SK-N-SH (cell line): ENCODE measurements around the gene SH3D21. TPM values are rescaled to one million over a fixed set of nuclear protein-coding genes. Genes with fewer than 3 reads are reported as not detected.

Experiments used
- CTCF ChIA-PET: fragments of 300-600, 350-600 bp; formaldehyde crosslinking; extraction: SDS; loops from one replicate; lab custom pipeline; 2021; lab: Yijun Ruan, JAX
- POLR2A ChIA-PET: fragments of 350-600 bp; sonication (Branson Sonifier 250); formaldehyde crosslinking; extraction: SDS; loops from one replicate; lab custom pipeline; 2020; ENCODE audit warnings: antibody characterized with exemption, inconsistent platforms; lab: Yijun Ruan, JAX
- DNase-seq: peaks from one replicate; pipeline ENCODE4 v3.0.0; 2012
- H2AFZ ChIP-seq: fragments of 200-600 bp; sonication (generic); 2 replicates; pipeline ENCODE4 v1.8.1; 2016; ENCODE audit warnings: antibody characterized with exemption, mild to moderate bottlenecking, low read depth
- H3F3A ChIP-seq: fragments of 200-600 bp; sonication (generic); replicated peaks from 2 replicates; pipeline ENCODE3; 2016; ENCODE audit warnings: antibody characterized with exemption, mild to moderate bottlenecking; ENCODE audit not compliant: insufficient read depth
- H3K27ac ChIP-seq, 2 experiments: fragments of 200-500 bp in 1 of 2; fragments of 200-600 bp in 1 of 2; sonication (Bioruptor generic) in 1 of 2; sonication (generic), shearing (Covaris generic) in 1 of 2; 2 replicates each; pipeline versions ENCODE4 v1.5.1 to v1.6.1; 2014 to 2016; ENCODE audit warnings: low read depth in 2 of 2, inconsistent platforms in 1 of 2, low read length in 1 of 2, mild to moderate bottlenecking in 1 of 2, mixed read lengths in 1 of 2
- H3K27me3 ChIP-seq: fragments of 200-600 bp; sonication (generic), shearing (Covaris generic); 2 replicates; pipeline ENCODE4 v1.6.1; 2016; ENCODE audit warnings: mixed run types; ENCODE audit not compliant: insufficient read depth
- H3K36me3 ChIP-seq, 2 experiments: fragments of 200-500 bp in 1 of 2; fragments of 200-600 bp in 1 of 2; sonication (Bioruptor generic) in 1 of 2; sonication (generic) in 1 of 2; replicated peaks in 1 of 2; 2 replicates each; pipeline versions ENCODE3 to v1.5.1; 2014 to 2016; ENCODE audit warnings: low read length in 1 of 2, mild to moderate bottlenecking in 1 of 2; ENCODE audit not compliant: insufficient read depth in 2 of 2, control insufficient read depth in 1 of 2
- H3K4me1 ChIP-seq, 2 experiments: fragments of 200-500 bp in 1 of 2; fragments of 200-600 bp in 1 of 2; sonication (Bioruptor generic) in 1 of 2; sonication (generic), shearing (Covaris generic) in 1 of 2; 2 replicates each; pipeline versions ENCODE4 v1.5.1 to v1.6.1; 2014 to 2016; ENCODE audit warnings: low read depth in 1 of 2, low read length in 1 of 2, mixed run types in 1 of 2; ENCODE audit not compliant: insufficient read depth in 2 of 2, control insufficient read depth in 1 of 2
- H3K4me2 ChIP-seq: fragments of 200-600 bp; sonication (generic), shearing (Covaris generic); 2 replicates; pipeline ENCODE4 v1.6.1; 2017; ENCODE audit warnings: mixed run types
- H3K4me3 ChIP-seq, 2 experiments: fragments of 200-500 bp in 1 of 2; fragments of 200-600 bp in 1 of 2; sonication (Bioruptor generic) in 1 of 2; sonication (generic), shearing (Covaris generic) in 1 of 2; 2 replicates each; pipeline versions ENCODE4 v1.5.1 to v1.8.1; 2014 to 2016; ENCODE audit warnings: low read depth in 2 of 2, inconsistent platforms in 1 of 2, low read length in 1 of 2, mild to moderate bottlenecking in 1 of 2, mixed read lengths in 1 of 2, moderate library complexity in 1 of 2
- H3K79me2 ChIP-seq: fragments of 200-600 bp; sonication (generic); 2 replicates; pipeline ENCODE4 v1.8.1; 2017; ENCODE audit warnings: mild to moderate bottlenecking; ENCODE audit not compliant: insufficient read depth
- H3K9ac ChIP-seq: fragments of 200-600 bp; sonication (generic); 2 replicates; pipeline ENCODE4 v1.6.1; 2017; ENCODE audit warnings: mixed run types
- H3K9me2 ChIP-seq: fragments of 200-600 bp; sonication (generic); 2 replicates; pipeline ENCODE4 v1.6.1; 2017; ENCODE audit warnings: mixed run types
- H3K9me3 ChIP-seq: fragments of 200-600 bp; sonication (generic); 2 replicates; pipeline ENCODE4 v1.6.1; 2017; ENCODE audit warnings: mixed run types, mild to moderate bottlenecking, moderate library complexity
- H4K20me1 ChIP-seq: fragments of 200-600 bp; sonication (generic); 2 replicates; pipeline ENCODE4 v1.6.1; 2017; ENCODE audit warnings: mild to moderate bottlenecking, mixed run types; ENCODE audit not compliant: insufficient read depth
- EP300 ChIP-seq, 2 experiments: IDR thresholded peaks; 2 replicates each; pipeline versions ENCODE4 v1.4.0 to v1.6.1; 2012; ENCODE audit warnings: borderline replicate concordance in 1 of 2, low read depth in 1 of 2, low read length in 1 of 2
- EZH2phosphoT487 ChIP-seq: fragments of 200-600 bp; sonication (generic); IDR thresholded peaks from 2 replicates; pipeline ENCODE4 v1.6.1; 2017; ENCODE audit warnings: low read depth, mixed run types, mild to moderate bottlenecking, antibody characterized with exemption, moderate library complexity, borderline replicate concordance
- FOSL2 ChIP-seq: IDR thresholded peaks from 2 replicates; pipeline ENCODE4 v1.4.0; 2012; ENCODE audit warnings: low read depth, mild to moderate bottlenecking, moderate library complexity, borderline replicate concordance
- GATA2 ChIP-seq: sonication (generic); formaldehyde crosslinking; IDR thresholded peaks from 2 replicates; pipeline ENCODE4 v1.5.0; 2020; ENCODE audit warnings: mild to moderate bottlenecking, missing genetic modification reagents
- JUND ChIP-seq: IDR thresholded peaks from 2 replicates; pipeline ENCODE4 v1.4.0; 2012
- MXI1 ChIP-seq: IDR thresholded peaks from 2 replicates; pipeline ENCODE4 v1.6.1; 2012; ENCODE audit warnings: mild to moderate bottlenecking, low read depth, low read length, improper control_type of control experiment
- NRF1 ChIP-seq: IDR thresholded peaks from 2 replicates; pipeline ENCODE4 v1.6.1; 2012; ENCODE audit warnings: low read depth, mild to moderate bottlenecking, low read length
- POLR2AphosphoS5 ChIP-seq: IDR thresholded peaks from 2 replicates; pipeline ENCODE4 v1.6.1; 2012; ENCODE audit warnings: low read depth, low read length
- RAD21 ChIP-seq: IDR thresholded peaks from 2 replicates; pipeline ENCODE4 v1.6.1; 2012; ENCODE audit warnings: mild to moderate bottlenecking, low read length
- RXRA ChIP-seq: IDR thresholded peaks from 2 replicates; pipeline ENCODE4 v1.4.0; 2012; ENCODE audit warnings: low read depth, mild to moderate bottlenecking, borderline replicate concordance
- SIN3A ChIP-seq: IDR thresholded peaks from 2 replicates; pipeline ENCODE4 v1.6.1; 2012; ENCODE audit warnings: low read depth, mild to moderate bottlenecking, low read length, moderate library complexity, borderline replicate concordance
- TAF1 ChIP-seq: IDR thresholded peaks from 2 replicates; pipeline ENCODE4 v1.6.1; 2012; ENCODE audit warnings: low read depth, mild to moderate bottlenecking, low read length, moderate library complexity, borderline replicate concordance
- TCF12 ChIP-seq: IDR thresholded peaks from 2 replicates; pipeline ENCODE4 v1.4.0; 2012
- YY1 ChIP-seq: IDR thresholded peaks from 2 replicates; pipeline ENCODE4 v1.4.0; 2012; ENCODE audit warnings: low read depth, mild to moderate bottlenecking
- WGBS: methylation state at CpG from one replicate; pipeline ENCODE4 v1.1.6; 2017; ENCODE audit warnings: low lambda C conversion rate; 5-methylcytosine and 5-hydroxymethylcytosine counted together
- polyA plus RNA-seq, 3 experiments: library from polyadenylated mRNA; depleted of rRNA; stranded (reverse); fragments of >200 nt; gene quantifications; 2 replicates each; pipeline ENCODE4 v1.2.3, GENCODE V29; 2012
- TF ChIP-seq, protein P1 (sequence below): IDR thresholded peaks from 2 replicates; pipeline ENCODE4 v1.4.0; 2012; ENCODE audit warnings: low read depth, borderline replicate concordance
- TF ChIP-seq, protein P2 (sequence below): IDR thresholded peaks from 2 replicates; pipeline ENCODE4 v1.4.0; 2012; ENCODE audit warnings: low read depth
- TF ChIP-seq, protein P3 (sequence below): fragments of 150-350 bp; IDR thresholded peaks from 2 replicates; pipeline ENCODE4 v1.6.1; 2016; ENCODE audit warnings: mild to moderate bottlenecking, low read depth, low read length
- TF ChIP-seq, protein P4 (sequence below): IDR thresholded peaks from 2 replicates; pipeline ENCODE4 v1.4.0; 2012; ENCODE audit warnings: low read depth, borderline replicate concordance

Gene SH3D21
- polyA plus RNA-seq, 1 of the 3 experiments (the other 2 are of a cell fraction), result 1.6 TPM

DNA sequence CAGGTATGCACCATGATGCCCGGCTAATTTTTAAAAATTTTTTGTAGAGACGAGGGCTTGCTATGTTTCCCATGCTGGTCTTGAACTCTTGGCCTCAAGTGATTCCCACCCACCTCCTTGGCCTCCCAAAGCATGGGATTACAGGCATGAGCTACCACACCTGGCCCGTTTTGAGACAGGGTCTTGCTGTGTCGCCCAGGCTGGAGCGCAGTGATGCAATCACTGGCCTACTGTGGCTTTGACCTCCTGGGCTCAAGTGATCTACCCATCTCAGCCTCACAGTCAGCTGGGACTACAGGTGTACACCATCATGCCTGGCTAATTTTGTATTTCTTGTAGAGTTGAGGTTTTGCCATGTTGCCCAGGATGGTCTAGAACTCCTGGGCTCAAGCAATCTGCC lies 7.5 kb upstream of the SH3D21 start:
- DNase-seq, result no peak
- Histone ChIP-seq H3K9ac (no peak overlapping the region), H3F3A (peaks cover 57% of the 10 kb centered on the region), H3K79me2 (peaks cover 30% of the 10 kb centered on the region; the same call in 1 of the 2 replicates), H2AFZ (no peak overlapping the region), H4K20me1 (peaks cover 13% of the 10 kb centered on the region), H3K27me3 (no peaks in the 10 kb centered on the region), H3K4me2 (no peak overlapping the region), H3K9me2 (no peaks in the 10 kb centered on the region), H3K27ac (peak overlapping the region in 1 of 2 experiments; percentile 76; a peak in 1 of 4 replicates), H3K4me1 (peaks cover 2 to 12% of the 10 kb centered on the region in 2 experiments; a peak in 3 of 4 replicates), H3K36me3 (peaks cover 58 to 59% of the 10 kb centered on the region in 2 experiments), H3K9me3 (no peaks in the 10 kb centered on the region), H3K4me3 (no peak overlapping the region)
- CTCF ChIA-PET, result interaction anchor here (1.1 to 7.1 kb wide), 3 partner anchors 13 to 123 kb away, joined by 4 to 34 read pairs (median 4); no protein-coding TSS in a partner anchor
- 100% methylated on average over 5 of the region's 5 CpGs for WGBS
- TF ChIP-seq GATA2 (CRISPR knock-in tag), result no peak
- no peak for TF ChIP-seq JUND
- no peak for TF ChIP-seq EZH2phosphoT487
- POLR2A ChIA-PET, result no interaction called here

DNA sequence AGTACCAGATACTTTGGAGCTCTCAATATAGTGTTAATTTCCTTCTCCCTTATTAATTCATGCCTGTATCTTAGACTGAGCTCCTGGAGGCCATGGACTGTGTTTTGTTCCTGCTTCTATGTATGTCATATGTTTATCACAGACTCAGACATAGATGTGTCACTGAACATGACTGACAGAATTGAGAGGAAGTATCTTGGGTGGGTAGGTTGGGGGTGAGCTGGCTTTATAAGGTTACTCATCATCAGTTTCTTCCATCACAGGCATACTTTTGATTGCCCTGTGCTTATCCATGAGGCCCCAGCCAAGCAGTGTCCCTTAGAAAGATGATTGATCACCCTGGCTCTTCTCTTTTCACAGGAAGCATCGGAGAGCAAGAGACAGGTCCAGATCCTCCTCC lies 5.6 kb upstream of the SH3D21 start:
- Histone ChIP-seq H3K9me2 (no peaks in the 10 kb centered on the region), H2AFZ (no peak overlapping the region), H3K4me3 (no peak overlapping the region), H3K27me3 (no peaks in the 10 kb centered on the region), H3K36me3 (peaks cover 59 to 60% of the 10 kb centered on the region in 2 experiments), H3K9me3 (no peaks in the 10 kb centered on the region), H3K9ac (no peak overlapping the region), H3K79me2 (peaks cover 28% of the 10 kb centered on the region; the same call in 1 of the 2 replicates), H3F3A (peaks cover 65% of the 10 kb centered on the region), H3K4me1 (peaks cover 2 to 12% of the 10 kb centered on the region in 2 experiments; a peak in 3 of 4 replicates), H4K20me1 (peaks cover 13% of the 10 kb centered on the region), H3K4me2 (no peak overlapping the region; the same call in 1 of the 2 replicates), H3K27ac (peak overlapping the region; percentile 48 to 76)
- POLR2A ChIA-PET, result no interaction called here
- TF ChIP-seq TAF1 (no peak), FOSL2 (no peak), TCF12 (no peak), RAD21 (no peak), POLR2AphosphoS5 (no peak), RXRA (no peak), EZH2phosphoT487 (no peak), GATA2 (CRISPR knock-in tag) (no peak), MXI1 (no peak), SIN3A (no peak), EP300 (IDR thresholded peaks at IDR 0.05; ENCODE audit: borderline replicate concordance in 1 of 2, low read depth in 1 of 2, low read length in 1 of 2) (no peak), NRF1 (no peak), YY1 (no peak), JUND (no peak)
- TF ChIP-seq, protein P1, sequence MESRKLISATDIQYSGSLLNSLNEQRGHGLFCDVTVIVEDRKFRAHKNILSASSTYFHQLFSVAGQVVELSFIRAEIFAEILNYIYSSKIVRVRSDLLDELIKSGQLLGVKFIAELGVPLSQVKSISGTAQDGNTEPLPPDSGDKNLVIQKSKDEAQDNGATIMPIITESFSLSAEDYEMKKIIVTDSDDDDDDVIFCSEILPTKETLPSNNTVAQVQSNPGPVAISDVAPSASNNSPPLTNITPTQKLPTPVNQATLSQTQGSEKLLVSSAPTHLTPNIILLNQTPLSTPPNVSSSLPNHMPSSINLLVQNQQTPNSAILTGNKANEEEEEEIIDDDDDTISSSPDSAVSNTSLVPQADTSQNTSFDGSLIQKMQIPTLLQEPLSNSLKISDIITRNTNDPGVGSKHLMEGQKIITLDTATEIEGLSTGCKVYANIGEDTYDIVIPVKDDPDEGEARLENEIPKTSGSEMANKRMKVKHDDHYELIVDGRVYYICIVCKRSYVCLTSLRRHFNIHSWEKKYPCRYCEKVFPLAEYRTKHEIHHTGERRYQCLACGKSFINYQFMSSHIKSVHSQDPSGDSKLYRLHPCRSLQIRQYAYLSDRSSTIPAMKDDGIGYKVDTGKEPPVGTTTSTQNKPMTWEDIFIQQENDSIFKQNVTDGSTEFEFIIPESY, result no peak
- TF ChIP-seq, protein P2, sequence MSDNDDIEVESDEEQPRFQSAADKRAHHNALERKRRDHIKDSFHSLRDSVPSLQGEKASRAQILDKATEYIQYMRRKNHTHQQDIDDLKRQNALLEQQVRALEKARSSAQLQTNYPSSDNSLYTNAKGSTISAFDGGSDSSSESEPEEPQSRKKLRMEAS, result no peak
- TF ChIP-seq, protein P3, sequence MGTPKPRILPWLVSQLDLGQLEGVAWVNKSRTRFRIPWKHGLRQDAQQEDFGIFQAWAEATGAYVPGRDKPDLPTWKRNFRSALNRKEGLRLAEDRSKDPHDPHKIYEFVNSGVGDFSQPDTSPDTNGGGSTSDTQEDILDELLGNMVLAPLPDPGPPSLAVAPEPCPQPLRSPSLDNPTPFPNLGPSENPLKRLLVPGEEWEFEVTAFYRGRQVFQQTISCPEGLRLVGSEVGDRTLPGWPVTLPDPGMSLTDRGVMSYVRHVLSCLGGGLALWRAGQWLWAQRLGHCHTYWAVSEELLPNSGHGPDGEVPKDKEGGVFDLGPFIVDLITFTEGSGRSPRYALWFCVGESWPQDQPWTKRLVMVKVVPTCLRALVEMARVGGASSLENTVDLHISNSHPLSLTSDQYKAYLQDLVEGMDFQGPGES, result no peak
- TF ChIP-seq, protein P4, sequence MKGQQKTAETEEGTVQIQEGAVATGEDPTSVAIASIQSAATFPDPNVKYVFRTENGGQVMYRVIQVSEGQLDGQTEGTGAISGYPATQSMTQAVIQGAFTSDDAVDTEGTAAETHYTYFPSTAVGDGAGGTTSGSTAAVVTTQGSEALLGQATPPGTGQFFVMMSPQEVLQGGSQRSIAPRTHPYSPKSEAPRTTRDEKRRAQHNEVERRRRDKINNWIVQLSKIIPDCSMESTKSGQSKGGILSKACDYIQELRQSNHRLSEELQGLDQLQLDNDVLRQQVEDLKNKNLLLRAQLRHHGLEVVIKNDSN, result no peak
- 89% methylated on average over 1 of the region's 1 CpG for WGBS
- CTCF ChIA-PET, result interaction anchor here (0.6 to 7.1 kb wide), 19 partner anchors 9 to 151 kb away, joined by 3 to 34 read pairs (median 4); partner anchors contain the start of genes EVA1B, THRAP3 and TRAPPC3
- no peak for DNase-seq
